RWPE2 (cell line): ENCODE measurements around the gene CFAP100.
A peak's percentile ranks its signal among the peaks of the same experiment; 100 is the strongest.

Source experiments
- ATAC-seq: fragments of 200-7000 bp; cut with Tn5 transposase; 3 replicates; pipeline ENCODE4 v1.9.1; 2021; ENCODE audit warnings: low read depth
- DNase-seq: peaks from one replicate; pipeline ENCODE4 v3.0.0-alpha.2; 2020; ENCODE audit warnings: low spot score
- H3K27ac ChIP-seq: fragments of 450-650 bp; 2 replicates; pipeline ENCODE4 v1.5.1; 2017; ENCODE audit warnings: mild to moderate bottlenecking; ENCODE audit not compliant: poor library complexity, severe bottlenecking
- H3K27me3 ChIP-seq: fragments of 250-450 bp; sonication (Bioruptor Pico); 2 replicates; pipeline ENCODE4 v1.5.1; 2021; ENCODE audit warnings: mild to moderate bottlenecking, moderate library complexity; ENCODE audit not compliant: insufficient read depth, poor library complexity, severe bottlenecking
- H3K36me3 ChIP-seq: fragments of 250-450 bp; sonication (Bioruptor Pico); 2 replicates; pipeline ENCODE4 v1.5.1; 2020; ENCODE audit warnings: low read depth, mild to moderate bottlenecking, moderate library complexity
- H3K4me1 ChIP-seq: fragments of 250-450 bp; sonication (Bioruptor Pico); 2 replicates; pipeline ENCODE4 v1.5.1; 2021; ENCODE audit warnings: mild to moderate bottlenecking, moderate library complexity; ENCODE audit not compliant: insufficient read depth, poor library complexity, severe bottlenecking
- H3K4me3 ChIP-seq: fragments of 250-450 bp; sonication (Bioruptor Pico); 2 replicates; pipeline ENCODE4 v1.5.1; 2021; ENCODE audit warnings: mild to moderate bottlenecking, moderate library complexity; ENCODE audit not compliant: severe bottlenecking
- H3K9me3 ChIP-seq: fragments of 250-450 bp; sonication (Bioruptor Pico); 2 replicates; pipeline ENCODE4 v1.5.1; 2021; ENCODE audit warnings: mild to moderate bottlenecking, moderate library complexity; ENCODE audit not compliant: severe bottlenecking
- TF ChIP-seq, protein P1 (sequence below): fragments of 450-650 bp; IDR thresholded peaks from one replicate; pipeline ENCODE4 v1.5.1; 2017; ENCODE audit warnings: mild to moderate bottlenecking, moderate library complexity; ENCODE audit not compliant: poor library complexity, severe bottlenecking

Gene CFAP100

DNA sequence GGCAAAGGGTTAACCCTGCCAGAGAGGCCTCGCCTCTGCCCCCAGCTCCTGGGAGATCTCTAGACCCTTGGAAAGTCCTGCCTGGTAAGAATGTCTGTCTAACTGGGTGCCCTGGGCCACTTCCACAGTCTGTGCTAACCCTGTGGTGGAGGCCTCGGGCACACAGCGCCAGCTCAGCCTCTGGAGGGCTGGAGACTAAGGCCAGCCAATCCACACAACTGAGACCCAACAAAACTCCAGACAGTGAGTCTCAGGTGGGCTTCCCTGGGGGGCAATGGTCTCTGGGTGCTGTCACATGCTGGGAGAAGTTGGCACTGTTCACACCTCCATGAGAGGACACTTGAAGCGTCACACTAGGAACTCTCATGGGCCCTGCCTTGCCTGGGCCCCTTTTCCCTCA is 61.5 kb downstream of the CFAP100 start:
- Histone ChIP-seq H3K4me1 (no peaks in the 10 kb centered on the region), H3K9me3 (no peaks in the 10 kb centered on the region), H3K27ac (no peak overlapping the region), H3K4me3 (no peak overlapping the region), H3K36me3 (peaks cover 83% of the 10 kb centered on the region), H3K27me3 (no peaks in the 10 kb centered on the region)
- peak; percentile 19 for DNase-seq
- ATAC-seq: no peak
- TF ChIP-seq, protein P1, sequence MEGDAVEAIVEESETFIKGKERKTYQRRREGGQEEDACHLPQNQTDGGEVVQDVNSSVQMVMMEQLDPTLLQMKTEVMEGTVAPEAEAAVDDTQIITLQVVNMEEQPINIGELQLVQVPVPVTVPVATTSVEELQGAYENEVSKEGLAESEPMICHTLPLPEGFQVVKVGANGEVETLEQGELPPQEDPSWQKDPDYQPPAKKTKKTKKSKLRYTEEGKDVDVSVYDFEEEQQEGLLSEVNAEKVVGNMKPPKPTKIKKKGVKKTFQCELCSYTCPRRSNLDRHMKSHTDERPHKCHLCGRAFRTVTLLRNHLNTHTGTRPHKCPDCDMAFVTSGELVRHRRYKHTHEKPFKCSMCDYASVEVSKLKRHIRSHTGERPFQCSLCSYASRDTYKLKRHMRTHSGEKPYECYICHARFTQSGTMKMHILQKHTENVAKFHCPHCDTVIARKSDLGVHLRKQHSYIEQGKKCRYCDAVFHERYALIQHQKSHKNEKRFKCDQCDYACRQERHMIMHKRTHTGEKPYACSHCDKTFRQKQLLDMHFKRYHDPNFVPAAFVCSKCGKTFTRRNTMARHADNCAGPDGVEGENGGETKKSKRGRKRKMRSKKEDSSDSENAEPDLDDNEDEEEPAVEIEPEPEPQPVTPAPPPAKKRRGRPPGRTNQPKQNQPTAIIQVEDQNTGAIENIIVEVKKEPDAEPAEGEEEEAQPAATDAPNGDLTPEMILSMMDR: no peak

DNA sequence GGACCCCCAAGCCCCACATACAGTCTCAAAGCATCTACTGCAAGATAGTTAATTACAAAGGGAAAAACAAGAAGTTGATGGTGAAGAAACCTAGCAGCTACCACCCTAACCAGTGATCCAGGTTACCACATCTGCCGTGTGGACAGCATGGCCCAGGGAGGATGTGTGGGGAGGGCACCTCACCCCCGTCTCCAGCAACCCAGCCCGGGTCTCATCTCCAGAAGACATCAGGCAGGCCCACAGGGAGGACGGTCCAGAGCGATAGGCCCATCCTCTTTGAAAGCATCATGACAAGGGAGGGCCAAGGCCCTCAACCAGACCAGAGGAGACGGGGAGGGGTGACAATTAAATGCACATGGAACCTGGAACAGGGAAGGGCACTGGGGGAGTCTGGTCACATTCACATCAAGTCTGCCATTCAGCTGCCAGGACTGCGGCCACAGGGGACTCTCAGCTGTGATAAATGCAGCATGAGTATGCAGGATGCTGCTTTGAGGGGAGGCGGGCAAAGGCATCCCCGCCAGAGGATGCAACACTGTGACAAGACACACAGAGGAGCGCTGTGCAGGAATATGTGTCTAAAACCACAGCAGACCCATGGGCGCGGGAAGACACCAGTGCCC is 62.2 kb downstream of the CFAP100 start:
- TF ChIP-seq, protein P1: no peak
- DNase-seq: peak; percentile 22
- H3K4me1 ChIP-seq: no peaks in the 10 kb centered on the region
- peaks cover 83% of the 10 kb centered on the region for H3K36me3 ChIP-seq
- no peak overlapping the region for H3K4me3 ChIP-seq
- no peak overlapping the region for H3K27ac ChIP-seq
- H3K9me3 ChIP-seq: no peaks in the 10 kb centered on the region
- no peak for ATAC-seq
- H3K27me3 ChIP-seq: no peaks in the 10 kb centered on the region

DNA sequence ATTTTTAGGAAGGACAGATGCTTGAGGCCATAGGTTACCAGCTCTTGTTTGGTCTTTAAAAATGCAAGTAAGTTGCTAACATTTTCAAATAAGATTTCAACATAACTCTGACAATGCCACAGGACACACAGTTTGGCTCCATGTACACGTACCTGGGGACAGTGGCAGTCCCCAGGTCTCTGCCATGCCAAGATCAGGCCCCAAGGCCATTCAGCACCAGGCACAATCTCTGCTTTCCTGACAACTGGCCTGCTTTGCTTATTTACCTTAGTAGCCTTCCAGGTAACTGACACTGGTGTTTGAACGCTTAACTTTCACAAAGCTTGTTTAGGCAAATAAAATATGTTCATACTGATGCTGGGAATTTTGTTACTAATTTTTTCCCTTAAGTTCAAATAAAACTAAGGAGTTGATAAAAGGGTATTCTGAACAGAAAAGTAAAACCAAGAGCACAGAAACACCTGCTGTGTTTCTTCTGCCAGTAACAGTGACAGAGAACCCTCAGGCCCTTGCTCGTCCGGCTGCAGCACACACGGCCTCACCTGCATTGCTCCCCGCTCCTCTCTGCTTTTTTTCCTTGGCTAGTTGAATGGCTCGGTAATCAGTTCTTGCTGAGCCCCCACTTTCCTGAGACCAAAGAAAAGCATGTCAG is 64.5 kb downstream of the CFAP100 start:
- Histone ChIP-seq H3K4me3 (no peak overlapping the region), H3K36me3 (peaks cover 85% of the 10 kb centered on the region), H3K27ac (no peak overlapping the region), H3K27me3 (no peaks in the 10 kb centered on the region), H3K9me3 (no peaks in the 10 kb centered on the region), H3K4me1 (no peaks in the 10 kb centered on the region)
- TF ChIP-seq, protein P1: no peak
- ATAC-seq (no peak), DNase-seq (peak; percentile 12)

DNA sequence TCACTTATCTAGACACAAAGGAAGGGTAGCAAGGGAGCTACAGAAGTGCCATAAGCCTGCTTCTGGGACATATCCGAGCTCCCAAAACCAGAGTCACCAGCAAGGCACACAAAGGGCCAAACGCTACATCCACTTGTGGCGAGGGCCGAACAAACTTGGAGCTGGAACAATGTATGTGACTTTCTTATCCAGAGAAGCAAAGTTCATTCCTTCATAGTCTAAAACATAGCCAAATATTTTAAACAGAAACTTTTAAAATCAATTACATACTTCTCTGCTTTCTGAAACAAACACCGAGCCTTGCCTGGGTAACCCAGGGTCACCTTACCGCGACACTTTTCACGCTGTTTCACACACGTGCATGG is 65.0 kb downstream of the CFAP100 start:
- DNase-seq (peak; percentile 6), ATAC-seq (no peak)
- no peak overlapping the region for H3K4me3 ChIP-seq
- no peaks in the 10 kb centered on the region for H3K4me1 ChIP-seq
- TF ChIP-seq, protein P1: no peak
- no peaks in the 10 kb centered on the region for H3K9me3 ChIP-seq
- no peaks in the 10 kb centered on the region for H3K27me3 ChIP-seq
- no peak overlapping the region for H3K27ac ChIP-seq
- peaks cover 85% of the 10 kb centered on the region for H3K36me3 ChIP-seq

DNA sequence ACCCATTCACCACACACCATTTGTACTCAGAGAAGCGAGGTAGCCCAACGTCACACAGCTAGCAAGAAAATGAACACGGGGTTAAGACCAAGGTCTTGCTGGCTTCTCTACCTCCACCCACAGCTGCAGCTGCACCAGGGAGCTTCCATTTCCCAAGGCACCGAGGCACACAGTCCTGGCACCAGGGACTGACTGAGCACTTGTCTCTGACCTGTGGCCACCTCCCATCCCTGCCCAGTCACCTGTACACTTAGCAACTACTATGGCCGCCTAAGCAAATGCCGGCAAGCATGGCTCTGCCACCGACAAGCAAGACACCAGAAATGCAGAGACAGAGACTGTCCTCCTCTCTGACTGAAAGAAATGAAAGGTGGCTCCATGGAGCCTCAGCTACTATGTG is 65.7 kb downstream of the CFAP100 start:
- DNase-seq (peak; percentile 26), ATAC-seq (no peak)
- TF ChIP-seq, protein P1: no peak
- peaks cover 85% of the 10 kb centered on the region for H3K36me3 ChIP-seq
- no peaks in the 10 kb centered on the region for H3K27me3 ChIP-seq
- H3K4me1 ChIP-seq: no peaks in the 10 kb centered on the region
- H3K4me3 ChIP-seq: no peak overlapping the region
- no peaks in the 10 kb centered on the region for H3K9me3 ChIP-seq
- H3K27ac ChIP-seq: no peak overlapping the region
